NCI-H82 treated with DMSO at 0.1 percent for 48 hours (cell line): Measurements from ENCODE around the gene VSNL1.

Experiments used
- DNase-seq: peaks from one replicate; lab custom pipeline; 2025; ENCODE audit not compliant: unreplicated experiment; lab: John Stamatoyannopoulos, UW

The VSNL1 gene

GRCh38 chr2:17689010-17689409, 148.5 kb downstream of the VSNL1 start:
- no peak for DNase-seq

- DNase-seq, result no peak
Measured at GRCh38 chr2:17690776-17691175, 150.3 kb downstream of the VSNL1 start.
